Ascending aorta (tissue), 2 donors: Measurements from ENCODE around the gene PTMS. TPM values are rescaled to one million over a fixed set of nuclear protein-coding genes. Genes with fewer than 3 reads are reported as not detected.

Source experiments
- DNase-seq, 2 donors: peaks; one replicate each; pipeline ENCODE4 v3.0.0-alpha.2; 2019; ENCODE audit warnings: low spot score in 2 of 2
- H3K27ac ChIP-seq, 2 donors: fragments of 200-600 bp; sonication (generic); one replicate each; pipeline ENCODE4 v1.5.1; 2016 to 2017; ENCODE audit warnings: mild to moderate bottlenecking in 1 of 2
- H3K27me3 ChIP-seq: fragments of 200-600 bp; sonication (generic); one replicate; pipeline ENCODE4 v1.5.1; 2017
- H3K36me3 ChIP-seq, 2 donors: fragments of 200-600 bp; sonication (generic); one replicate each; pipeline ENCODE4 v1.5.1; 2016
- H3K4me1 ChIP-seq, 2 donors: fragments of 200-600 bp; sonication (generic); one replicate each; pipeline ENCODE4 v1.5.1; 2016 to 2017; ENCODE audit warnings: mild to moderate bottlenecking in 1 of 2
- H3K4me3 ChIP-seq, 2 donors: fragments of 200-600 bp; sonication (generic); one replicate each; pipeline ENCODE4 v1.5.1; 2016 to 2017; ENCODE audit warnings: mild to moderate bottlenecking in 1 of 2
- H3K9me3 ChIP-seq, 2 donors: fragments of 200-600 bp; sonication (generic); one replicate each; pipeline ENCODE4 v1.5.1; 2016
- CTCF ChIP-seq, 3 experiments: fragments of 200-600 bp in 2 of 3; fragments of 450-650 bp in 1 of 3; sonication (generic) in 2 of 3; IDR thresholded peaks; one replicate each; pipeline ENCODE4 v1.5.1; 2016 to 2019; ENCODE audit warnings: antibody characterized with exemption in 3 of 3, mild to moderate bottlenecking in 1 of 3, moderate library complexity in 1 of 3
- intact Hi-C: fragments of 100-400 bp; cut with DNase I; formaldehyde crosslinking; loops from one replicate; pipeline ENCODE4 v1.15.1; 2023
- total RNA-seq: library from RNA; depleted of rRNA; stranded (reverse); fragments of >200 nt; gene quantifications from one replicate; pipeline ENCODE4 v1.1.0, GENCODE V29; 2016

The PTMS gene
- total RNA-seq, 1 donor from 2014 or later: 361 TPM

- Histone ChIP-seq H3K36me3 (no peaks in the 10 kb centered on the region), H3K27ac (no peak overlapping the region), H3K9me3 (no peaks in the 10 kb centered on the region), H3K4me1 (no peaks in the 10 kb centered on the region), H3K27me3 (no peaks in the 10 kb centered on the region), H3K4me3 (no peak overlapping the region)
- no peak for TF ChIP-seq CTCF (IDR thresholded peaks at IDR 0.05)
- intact Hi-C loops: no loop called here
- no peak for DNase-seq
These were observed 50.4 kb downstream of the PTMS start for GRCh38 chr12:6816598-6816997.

- H3K27ac ChIP-seq: no peak overlapping the region
- intact Hi-C loops: no loop called here
- H3K9me3 ChIP-seq: no peaks in the 10 kb centered on the region
- peaks cover 1 to 4% of the 10 kb centered on the region in 2 donors for H3K4me1 ChIP-seq
- TF ChIP-seq CTCF (IDR thresholded peaks at IDR 0.05): no peak
- no peak for DNase-seq
- no peak overlapping the region for H3K4me3 ChIP-seq
- no peaks in the 10 kb centered on the region for H3K27me3 ChIP-seq
- no peaks in the 10 kb centered on the region for H3K36me3 ChIP-seq
These were observed 50.9 kb downstream of the PTMS start for GRCh38 chr12:6817098-6817497.

- no peaks in the 10 kb centered on the region for H3K9me3 ChIP-seq
- peaks cover 3 to 7% of the 10 kb centered on the region in 2 donors for H3K4me1 ChIP-seq
- H3K4me3 ChIP-seq: no peak overlapping the region
- no peaks in the 10 kb centered on the region for H3K27me3 ChIP-seq
- H3K36me3 ChIP-seq: no peaks in the 10 kb centered on the region
- no peak overlapping the region for H3K27ac ChIP-seq
- intact Hi-C loops: no loop called here
- no peak for DNase-seq
- no peak for TF ChIP-seq CTCF (IDR thresholded peaks at IDR 0.05)
These were observed 51.5 kb downstream of the PTMS start for GRCh38 chr12:6817662-6818157.

- intact Hi-C loops: no loop called here
- Histone ChIP-seq H3K4me3 (no peak overlapping the region), H3K27me3 (no peaks in the 10 kb centered on the region), H3K4me1 (peaks cover 3 to 7% of the 10 kb centered on the region in 2 donors), H3K36me3 (no peaks in the 10 kb centered on the region), H3K27ac (no peak overlapping the region), H3K9me3 (no peaks in the 10 kb centered on the region)
- no peak for TF ChIP-seq CTCF (IDR thresholded peaks at IDR 0.05)
- DNase-seq: no peak
These were observed 52.1 kb downstream of the PTMS start for GRCh38 chr12:6818222-6818621.

GRCh38 chr12:6818645-6819044 is 52.5 kb downstream of the PTMS start:
- no peak for TF ChIP-seq CTCF (IDR thresholded peaks at IDR 0.05)
- no peak for DNase-seq
- Histone ChIP-seq H3K4me3 (no peak overlapping the region), H3K36me3 (no peaks in the 10 kb centered on the region), H3K4me1 (peaks cover 3 to 7% of the 10 kb centered on the region in 2 donors), H3K27ac (no peak overlapping the region), H3K9me3 (no peaks in the 10 kb centered on the region), H3K27me3 (peaks cover 1% of the 10 kb centered on the region)
- intact Hi-C loops: no loop called here
